NAMALWA (cell line): ENCODE data around the gene PABPN1L.

ENCODE experiments used
- DNase-seq: peaks from one replicate; pipeline ENCODE4 v3.0.0-alpha.2; 2015; ENCODE audit warnings: low spot score

The PABPN1L gene

GRCh38 chr16:88868974-88869672 is 2.7 kb upstream of the PABPN1L start:
- no peak for DNase-seq

- no peak for DNase-seq
Observed at GRCh38 chr16:88867581-88868246, 1.3 kb upstream of the PABPN1L start.

- no peak for DNase-seq
Observed at GRCh38 chr16:88865742-88866141, 718 bp downstream of the PABPN1L start.

- no peak for DNase-seq
Observed at GRCh38 chr16:88865310-88865709, 1.1 kb downstream of the PABPN1L start.

GRCh38 chr16:88864521-88864920 is 1.9 kb downstream of the PABPN1L start:
- no peak for DNase-seq

GRCh38 chr16:88864099-88864498 is 2.4 kb downstream of the PABPN1L start:
- DNase-seq = no peak

GRCh38 chr16:88863426-88863825 is 3.0 kb downstream of the PABPN1L start:
- DNase-seq = no peak

GRCh38 chr16:88862968-88863367 is 3.5 kb downstream of the PABPN1L start:
- no peak for DNase-seq

GRCh38 chr16:88861359-88861758 is 5.1 kb downstream of the PABPN1L start:
- DNase-seq = no peak

- DNase-seq = no peak
Observed at GRCh38 chr16:88859381-88860091, 6.9 kb downstream of the PABPN1L start.

- peak; percentile 91 for DNase-seq
Observed at GRCh38 chr16:88857728-88858339, 8.6 kb downstream of the PABPN1L start.

- DNase-seq = peak; percentile 95
Observed at GRCh38 chr16:88856828-88857727, 9.4 kb downstream of the PABPN1L start, which contains the start of the genes GALNS and TRAPPC2L. TSS of gene GALNS (minus strand) at chr16:88856947. CDS start at chr16:88856877, 70 bp downstream. TSS of gene TRAPPC2L (plus strand) at chr16:88857127. CDS start at chr16:88857151, 24 bp downstream.

GRCh38 chr16:88856122-88856827 is 10.2 kb downstream of the PABPN1L start:
- DNase-seq = no peak

- no peak for DNase-seq
Observed at GRCh38 chr16:88855736-88856121, 10.7 kb downstream of the PABPN1L start.

- DNase-seq = no peak
Observed at GRCh38 chr16:88855176-88855575, 11.3 kb downstream of the PABPN1L start.

- peak; percentile 60 for DNase-seq
Observed at GRCh38 chr16:88854306-88855111, 12.0 kb downstream of the PABPN1L start.

GRCh38 chr16:88853325-88853941 is 13.0 kb downstream of the PABPN1L start:
- no peak for DNase-seq

GRCh38 chr16:88851616-88852015 is 14.8 kb downstream of the PABPN1L start:
- no peak for DNase-seq

GRCh38 chr16:88850531-88851199 is 15.8 kb downstream of the PABPN1L start:
- no peak for DNase-seq
